HG03139 (cell line): Measurements from ENCODE around the gene RHCE.
"Not testable (repeated sequence)": the region's sequence is repeated elsewhere in the genome, so short reads cannot be mapped to it uniquely, and the experiment has no call there.

Experiments
- ATAC-seq: cut with Tn5 transposase; IDR thresholded peaks from one replicate; pipeline ENCODE4 v1.9.1; 2021; ENCODE audit not compliant: unreplicated experiment

The RHCE gene

GRCh38 chr1:25420715-25421114 is at the start of gene RHCE:
Gene RHCE, minus strand, starts transcription at chr1:25420825. Its CDS starts 39 bp downstream, at chr1:25420786.
- not testable (repeated sequence) for ATAC-seq

- ATAC-seq, result no peak
Observed at GRCh38 chr1:25469177-25469576, 48.6 kb upstream of the RHCE start.

- no peak for ATAC-seq
Observed at GRCh38 chr1:25468033-25468432, 47.4 kb upstream of the RHCE start.

- ATAC-seq, result no peak
Observed at GRCh38 chr1:25467616-25468015, 47.0 kb upstream of the RHCE start.

- ATAC-seq, result no peak
Observed at GRCh38 chr1:25467193-25467592, 46.6 kb upstream of the RHCE start.

GRCh38 chr1:25462732-25463131 is 42.1 kb upstream of the RHCE start:
- no peak for ATAC-seq

GRCh38 chr1:25461849-25462248 is 41.2 kb upstream of the RHCE start:
- no peak for ATAC-seq

GRCh38 chr1:25460816-25461215 is 40.2 kb upstream of the RHCE start:
- not testable (repeated sequence) for ATAC-seq

- no peak for ATAC-seq
Observed at GRCh38 chr1:25460020-25460419, 39.4 kb upstream of the RHCE start.

- no peak for ATAC-seq
Observed at GRCh38 chr1:25458541-25459298, 38.1 kb upstream of the RHCE start.

GRCh38 chr1:25456502-25456901 is 35.9 kb upstream of the RHCE start:
- ATAC-seq, result no peak

- ATAC-seq, result no peak
Observed at GRCh38 chr1:25451908-25452307, 31.3 kb upstream of the RHCE start.

- no peak for ATAC-seq
Observed at GRCh38 chr1:25450891-25451290, 30.3 kb upstream of the RHCE start.

GRCh38 chr1:25447547-25447946 is 26.9 kb upstream of the RHCE start:
- no peak for ATAC-seq

- no peak for ATAC-seq
Observed at GRCh38 chr1:25445993-25446538, 25.4 kb upstream of the RHCE start.

- ATAC-seq, result not testable (repeated sequence)
Observed at GRCh38 chr1:25444604-25445003, 24.0 kb upstream of the RHCE start.

- no peak for ATAC-seq
Observed at GRCh38 chr1:25443030-25443699, 22.5 kb upstream of the RHCE start.

- ATAC-seq, result no peak
Observed at GRCh38 chr1:25442178-25442577, 21.6 kb upstream of the RHCE start.

GRCh38 chr1:25439287-25439686 is 18.7 kb upstream of the RHCE start:
- no peak for ATAC-seq

GRCh38 chr1:25437672-25438071 is 17.0 kb upstream of the RHCE start:
- ATAC-seq, result no peak

GRCh38 chr1:25435397-25436108 is 14.9 kb upstream of the RHCE start:
- ATAC-seq, result no peak
